Heart left ventricle (tissue), 13 donors: ENCODE measurements around the gene GALNT8.

Experiments used
- CTCF ChIP-seq, 12 donors: fragments of 200-600 bp; sonication (generic) in 4 of 12; IDR thresholded peaks; one replicate each; pipeline versions ENCODE4 v1.5.0 to v1.8.0; 2018 to 2022; ENCODE audit warnings: antibody characterized with exemption in 12 of 12, mild to moderate bottlenecking in 5 of 12
- POLR2A ChIP-seq, 2 donors: fragments of 450-650 bp; IDR thresholded peaks; one replicate each; pipeline ENCODE4 v1.6.1; 2017; ENCODE audit warnings: antibody characterized with exemption in 2 of 2, mild to moderate bottlenecking in 2 of 2, moderate library complexity in 2 of 2
- donor health status: ischemic (EF 13 %, LVEDD 7.1; RV severe dilation, severe dysfunction).
- donor health status: DM: no; HTN: yes; CAD: no.
- donor health status: DM: no; HTN: no; CAD: no.
- donor health status: ischemic (EF 25% LVEDD 6.9; RV normal size, moderate dysfunction).
- donor health status: ischemic (EF 25% LVEDD 5.7; RV mildly dilated, moderate dysfunction).
- donor health status: ischemic (EF 35%, LVEDD 5.7; RV mildly dilated, moderate dysfunction).
- donor health status: nonischemic (EF 11% LVEDD 7.7; RV severe dilation, severe dysfunction).
- donor health status: DM: yes; HTN: yes; CAD: no.
- donor health status: PGD.
- donor health status: ischemic (EF 29% LVEDD 5.4; RV normal size, mild dysfunction).
- donor health status: nonischemic (EF 23%, LVEDD 6.1; RV moderate dilation, normal function).

DNA sequence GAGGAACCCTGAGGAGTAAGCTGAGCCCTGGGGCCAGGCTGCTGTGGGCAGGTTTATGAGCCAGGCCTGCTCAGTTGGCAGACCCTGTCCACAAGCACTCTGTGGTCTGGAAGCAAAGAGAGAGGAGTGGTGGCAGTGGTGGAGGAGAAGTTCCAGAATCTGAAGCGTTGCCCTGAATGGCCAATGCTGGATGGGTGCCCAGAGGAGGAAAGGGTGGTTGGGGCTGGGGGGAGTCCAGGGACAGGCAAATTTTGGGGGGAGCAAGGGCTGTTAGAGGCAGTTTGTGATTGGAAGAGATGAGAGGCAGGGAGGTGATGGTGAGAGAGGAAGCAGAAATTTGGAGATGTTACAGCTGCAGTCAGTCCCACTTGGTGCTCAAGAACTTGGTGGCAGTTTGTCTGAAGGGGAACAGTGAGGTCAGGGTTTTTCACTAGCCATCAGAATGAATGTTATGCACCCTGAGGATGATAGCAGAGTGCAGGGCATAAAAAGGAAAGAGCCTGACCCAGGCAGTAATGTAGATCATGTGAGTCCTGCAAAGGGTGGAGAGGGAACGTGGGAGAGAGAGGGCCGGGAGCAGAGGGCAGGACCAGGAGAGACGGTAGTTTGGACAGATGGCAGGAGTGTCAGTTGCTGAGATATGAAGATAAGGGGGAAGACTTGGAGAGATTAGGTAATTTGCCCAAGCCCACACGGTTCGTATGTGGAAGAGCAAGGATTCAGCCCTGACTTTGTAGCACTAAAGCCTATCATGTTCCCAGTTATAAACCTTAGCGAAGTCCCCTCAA lies 51.2 kb downstream of the GALNT8 start:
- TF ChIP-seq CTCF (IDR thresholded peaks at IDR 0.05) (no peak), POLR2A (IDR thresholded peaks at IDR 0.05) (no peak)
